ENCODE measurements around the gene ACADM.
"Not testable (repeated sequence)": the region's sequence is repeated elsewhere in the genome, so short reads cannot be mapped to it uniquely, and the experiment has no call there.

Gene ACADM

DNA sequence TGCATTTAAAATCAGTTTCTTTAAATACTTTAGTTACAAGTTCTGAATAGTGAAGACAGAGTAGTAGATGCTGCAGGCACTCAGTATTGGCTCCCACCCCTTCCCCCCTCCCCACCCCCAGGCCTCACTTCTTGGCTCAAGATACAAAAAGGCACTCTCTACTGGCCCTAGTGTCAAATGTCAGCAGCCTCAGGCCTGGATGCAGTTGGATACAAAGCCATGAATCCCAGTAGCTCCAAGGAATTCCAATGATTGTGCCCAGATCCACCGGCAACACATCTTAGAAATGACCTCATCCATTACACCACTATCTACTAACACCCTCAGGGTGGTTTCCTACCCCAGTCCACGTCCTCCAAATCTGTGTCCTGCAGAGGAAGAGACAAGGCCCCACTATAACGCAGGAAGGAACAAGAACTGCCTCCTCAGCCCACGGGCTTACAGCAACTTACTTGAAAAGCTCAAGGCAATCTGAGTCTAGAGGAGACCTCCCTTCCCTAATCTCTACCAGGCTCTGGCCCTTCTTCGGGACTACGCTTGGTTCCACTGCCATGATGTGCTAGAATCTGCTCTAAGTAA lies 17.6 kb downstream of the ACADM start:
- DNase-seq: no peak

DNA sequence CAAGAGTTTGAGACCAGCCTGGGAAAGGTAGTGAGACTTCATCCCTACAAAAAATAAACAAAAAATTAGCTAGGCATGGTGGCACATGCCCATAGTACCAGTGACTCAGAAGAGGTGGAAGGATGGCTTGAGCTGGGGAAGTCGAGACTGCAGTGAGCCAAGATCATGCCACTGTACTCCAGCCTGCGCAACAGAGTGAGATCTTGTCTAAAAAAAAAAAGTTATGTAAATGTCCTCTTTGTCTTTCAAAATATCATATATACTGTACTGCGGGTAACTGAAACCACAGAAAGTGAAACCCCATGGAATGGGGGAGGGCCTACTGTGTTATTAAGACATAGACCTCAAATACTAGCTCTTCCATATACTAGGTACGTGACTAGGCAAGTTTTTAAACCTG lies 20.8 kb downstream of the ACADM start:
- DNase-seq: no peak

DNA sequence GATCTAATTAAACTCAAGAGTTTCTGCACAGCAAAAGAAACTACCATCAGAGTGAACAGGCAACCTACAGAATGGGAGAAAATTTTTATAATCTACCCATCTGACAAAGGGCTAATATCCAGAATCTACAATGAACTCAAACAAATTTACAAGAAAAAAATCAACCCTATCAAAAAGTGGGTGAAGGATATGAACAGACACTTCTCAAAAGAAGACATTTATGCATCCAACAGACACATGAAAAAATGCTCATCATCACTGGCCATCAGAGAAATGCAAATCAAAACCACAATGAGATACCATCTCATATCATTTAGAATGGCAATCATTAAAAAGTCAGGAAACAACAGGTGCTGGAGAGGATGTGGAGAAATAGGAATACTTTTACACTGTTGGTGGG lies 32.7 kb downstream of the ACADM start:
- not testable (repeated sequence) for DNase-seq

DNA sequence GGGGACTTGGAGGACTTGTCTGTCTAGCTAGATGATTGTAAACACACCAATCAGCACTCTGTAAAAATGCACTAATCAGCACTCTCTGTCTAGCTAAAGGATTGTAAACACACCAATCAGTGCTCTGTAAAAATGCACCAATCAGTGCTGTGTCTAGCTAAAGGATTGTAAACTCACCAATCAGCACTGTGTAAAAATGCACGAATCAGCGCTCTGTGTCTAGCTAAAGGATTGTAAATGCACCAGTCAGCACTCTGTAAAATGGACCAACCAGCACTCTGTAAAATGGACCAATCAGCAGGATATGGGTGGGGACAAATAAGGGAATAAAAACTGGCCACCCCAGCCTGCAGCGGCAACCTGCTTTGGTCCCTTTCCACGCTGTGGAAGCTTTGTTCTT lies 34.0 kb downstream of the ACADM start:
- DNase-seq: not testable (repeated sequence)

DNA sequence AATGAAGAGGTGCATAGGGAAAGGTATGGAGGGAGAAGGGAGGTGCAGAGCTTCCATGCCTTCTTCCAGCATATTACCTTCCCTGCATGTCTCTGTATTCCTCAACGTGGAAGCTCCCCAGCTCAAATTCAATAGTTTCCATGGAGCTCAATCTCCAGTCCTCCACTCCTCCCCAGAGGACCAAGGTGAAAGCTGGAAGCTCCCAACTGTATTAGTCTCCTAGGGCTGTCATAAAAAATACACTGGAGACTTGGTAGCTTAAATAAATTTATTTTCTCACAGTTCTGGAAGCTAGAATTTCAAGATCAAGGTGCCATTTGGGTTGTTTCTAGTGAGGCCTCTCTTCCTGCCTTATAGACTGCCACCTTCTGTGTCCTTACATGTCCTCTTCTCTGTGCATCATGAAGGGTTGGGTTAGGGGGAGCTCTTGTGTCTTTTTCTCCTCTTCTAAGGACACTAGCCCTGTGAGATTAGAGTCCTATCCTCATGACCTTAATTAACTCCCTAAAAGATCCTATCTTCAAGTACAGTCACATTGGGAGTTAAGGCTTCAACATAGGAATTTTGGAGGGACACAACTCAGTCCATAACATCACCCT lies 39.6 kb downstream of the ACADM start:
- peak in 1 of 2 experiments; percentile 11 for DNase-seq

- no peak for DNase-seq
Observed at GRCh38 chr1:75765697-75766355, 41.3 kb downstream of the ACADM start.

DNA sequence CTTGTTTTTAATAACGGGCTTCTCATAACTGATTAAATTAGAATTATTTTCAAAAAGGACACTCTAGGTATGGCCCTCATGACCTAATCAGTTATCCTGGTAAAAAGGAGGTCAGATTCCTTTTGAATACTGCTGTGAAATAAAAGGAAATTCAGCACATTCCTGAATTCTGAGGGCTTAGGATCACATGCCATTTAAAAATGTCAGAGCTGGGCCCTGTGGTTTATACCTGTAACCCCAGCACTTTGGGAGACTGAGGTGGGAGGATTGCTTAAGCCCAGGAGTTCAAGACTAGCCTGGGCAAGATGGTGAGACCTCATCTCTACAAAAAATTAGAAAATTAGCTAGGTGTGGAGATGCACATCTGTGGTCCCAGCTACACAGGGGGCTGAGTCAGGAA lies 43.5 kb downstream of the ACADM start:
- no peak for DNase-seq

GRCh38 chr1:75770761-75771160 lies 46.3 kb downstream of the ACADM start:
- no peak for DNase-seq

DNA sequence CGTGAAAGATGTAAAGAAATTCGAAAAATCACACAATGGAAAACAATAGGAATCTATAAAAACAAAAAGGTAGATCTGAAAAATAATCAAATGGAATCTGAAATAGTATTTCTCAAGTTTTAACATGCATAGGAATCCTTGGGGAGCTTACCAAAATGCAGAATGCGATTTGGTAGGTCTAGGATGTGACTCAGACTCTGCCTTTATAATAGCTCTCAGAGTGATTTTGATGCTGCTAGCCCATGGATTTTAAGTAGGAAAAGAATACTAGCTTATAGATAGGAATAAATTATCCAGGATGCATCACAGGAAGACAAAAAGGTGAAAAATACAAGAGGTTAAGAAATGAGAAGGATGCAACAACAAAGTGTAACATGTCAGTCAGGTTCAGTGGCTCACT lies 47.5 kb downstream of the ACADM start:
- no peak for DNase-seq

DNA sequence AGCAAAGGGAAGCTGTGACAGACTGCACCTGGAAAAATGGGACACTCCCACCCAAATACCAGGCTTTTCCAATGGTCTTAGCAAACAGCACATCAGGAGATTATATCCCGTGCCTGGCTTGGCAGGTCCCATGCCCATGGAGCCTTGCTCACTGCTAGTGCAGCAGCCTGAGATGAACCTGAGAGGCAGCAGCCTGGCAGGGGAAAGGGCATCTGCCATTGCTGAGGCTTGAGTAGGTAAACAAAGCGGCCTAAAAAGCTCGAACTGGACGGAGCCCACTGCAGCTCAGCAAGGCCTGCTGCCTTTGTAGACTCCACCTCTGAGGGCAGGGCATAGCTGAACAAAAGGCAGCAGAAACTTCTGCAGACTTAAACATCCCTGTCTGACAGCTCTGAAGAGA lies 53.3 kb downstream of the ACADM start:
- not testable (repeated sequence) for DNase-seq

GRCh38 chr1:75778694-75779093 lies 54.2 kb downstream of the ACADM start:
- DNase-seq: not testable (repeated sequence)

DNA sequence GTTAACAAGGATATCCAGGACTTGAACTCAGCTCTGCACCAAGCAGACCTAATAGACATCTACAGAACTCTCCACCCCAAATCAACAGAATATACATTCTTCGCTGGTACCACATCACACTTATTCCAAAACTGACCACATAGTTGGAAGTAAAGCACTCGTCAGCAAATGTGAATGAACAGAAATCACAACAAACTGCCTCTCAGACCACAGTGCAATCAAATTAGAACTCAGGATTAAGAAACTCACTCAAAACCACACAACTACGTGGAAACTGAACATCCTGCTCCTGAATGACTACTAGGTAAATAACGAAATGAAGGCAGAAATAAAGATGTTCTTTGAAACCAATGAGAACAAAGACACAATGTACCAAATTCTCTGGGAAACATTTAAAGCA lies 55.7 kb downstream of the ACADM start:
- DNase-seq: not testable (repeated sequence)

GRCh38 chr1:75783920-75784319 lies 59.4 kb downstream of the ACADM start:
- DNase-seq: not testable (repeated sequence)

- DNase-seq: no peak
Observed at GRCh38 chr1:75785320-75785982, 60.9 kb downstream of the ACADM start.

- DNase-seq: peak; percentile 95 to 98
Observed at GRCh38 chr1:75785983-75786853, 61.7 kb downstream of the ACADM start, which contains the start of gene RABGGTB. Gene RABGGTB, plus strand, starts transcription at chr1:75786256. Its CDS starts 16 bp downstream, at chr1:75786272.

DNA sequence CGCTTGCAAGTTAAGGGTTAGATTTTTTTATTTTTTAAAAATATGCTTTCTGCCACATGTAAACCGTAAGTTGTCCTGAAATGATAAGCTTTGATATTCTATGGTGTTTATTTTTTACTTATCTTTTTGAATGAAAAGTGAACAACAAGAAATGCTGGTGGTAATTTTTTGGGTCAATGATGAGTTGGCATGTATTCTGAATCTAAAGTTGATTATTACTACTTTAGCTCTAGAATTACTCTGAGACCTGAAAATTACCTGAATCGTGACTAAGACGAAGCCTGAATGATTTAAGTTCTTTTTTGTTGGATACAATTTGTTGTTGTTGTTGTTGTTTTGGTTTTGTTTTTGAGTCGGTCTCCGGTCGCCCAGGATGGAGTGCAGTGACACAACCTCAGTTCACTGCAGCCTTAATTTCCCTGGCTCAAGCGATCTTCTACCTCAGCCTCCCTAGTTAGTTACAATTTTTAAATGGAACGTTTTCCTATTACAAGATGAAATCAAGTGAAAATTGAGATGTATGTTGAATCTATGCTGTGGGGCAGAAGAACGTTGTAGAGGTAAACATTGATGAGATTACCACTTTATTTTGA lies 62.5 kb downstream of the ACADM start:
- no peak for DNase-seq

DNA sequence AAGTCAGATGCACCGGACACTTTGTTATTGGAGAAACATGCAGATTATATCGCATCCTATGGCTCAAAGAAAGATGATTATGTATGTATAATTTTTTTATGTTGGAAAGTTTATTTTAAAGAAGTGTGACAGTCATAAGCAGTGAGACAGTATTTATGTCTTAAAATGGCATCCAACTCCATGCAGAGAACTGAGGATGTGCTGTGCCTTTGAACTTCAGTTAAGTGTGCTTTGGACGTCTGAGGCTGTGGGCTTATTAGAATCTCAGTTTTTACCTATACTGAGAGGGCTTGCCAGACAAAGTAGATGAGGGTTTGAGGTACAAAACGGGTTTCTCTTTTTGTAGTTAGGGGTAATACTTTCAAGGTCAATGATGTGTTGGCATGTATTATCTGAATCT lies 63.0 kb downstream of the ACADM start:
- DNase-seq: no peak

GRCh38 chr1:75789988-75790387 lies 65.5 kb downstream of the ACADM start:
- DNase-seq: no peak

DNA sequence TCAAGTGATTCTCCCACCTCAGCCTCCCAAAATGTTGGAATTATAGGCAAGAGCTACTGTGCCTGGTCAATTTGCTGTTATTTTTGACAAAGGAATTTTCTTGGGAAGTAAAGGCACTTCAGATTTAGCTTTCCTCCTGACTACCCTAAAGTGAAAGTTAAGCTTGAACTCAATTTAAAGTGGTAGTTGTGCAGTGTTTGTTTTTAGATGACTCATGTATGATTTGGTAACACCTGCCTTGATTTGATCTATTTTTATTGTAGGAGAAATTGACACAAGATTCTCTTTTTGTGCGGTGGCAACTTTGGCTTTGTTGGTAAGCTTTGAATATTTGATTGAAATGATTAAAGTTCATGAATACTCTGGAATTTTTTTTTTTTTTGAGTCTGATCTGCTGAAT lies 66.5 kb downstream of the ACADM start:
- DNase-seq: no peak

DNA sequence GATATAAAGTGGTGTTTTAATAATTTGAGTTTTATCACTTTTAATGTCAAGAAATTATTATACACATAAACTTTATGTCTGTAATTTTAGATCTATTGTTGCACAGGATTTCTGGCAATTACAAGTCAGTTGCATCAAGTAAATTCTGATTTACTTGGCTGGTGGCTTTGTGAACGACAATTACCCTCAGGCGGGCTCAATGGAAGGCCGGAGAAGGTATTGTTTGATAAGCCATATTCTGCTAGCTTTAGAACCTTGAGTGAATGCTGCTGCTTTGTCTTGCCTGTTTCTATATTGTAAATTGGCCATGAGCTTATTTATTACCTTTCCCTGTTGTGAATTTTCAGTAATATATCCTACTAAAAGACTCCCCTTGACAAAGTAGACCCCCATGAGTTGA lies 67.6 kb downstream of the ACADM start:
- DNase-seq: no peak

DNA sequence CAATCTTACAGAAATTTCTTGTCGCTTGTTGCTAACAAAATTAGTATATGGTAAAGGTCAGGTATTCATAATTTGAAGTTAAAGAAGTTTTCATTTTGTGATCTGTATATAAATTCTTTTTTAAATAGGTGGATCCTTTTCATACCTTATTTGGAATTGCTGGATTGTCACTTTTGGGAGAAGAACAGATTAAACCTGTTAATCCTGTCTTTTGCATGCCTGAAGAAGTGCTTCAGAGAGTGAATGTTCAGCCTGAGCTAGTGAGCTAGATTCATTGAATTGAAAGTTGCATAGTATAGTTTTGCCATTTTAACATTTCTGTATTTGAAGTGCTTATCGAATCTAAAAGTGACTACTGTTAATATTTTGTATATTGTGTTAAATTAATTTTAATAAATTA lies 69.9 kb downstream of the ACADM start:
- DNase-seq: no peak

GRCh38 chr1:75795703-75796193 lies 71.2 kb downstream of the ACADM start:
- no peak for DNase-seq

All from Kasumi-1 (cell line).